Endothelial cell of umbilical vein (primary cell): ENCODE results near the gene PPP1R26. TPM values are rescaled to one million over a fixed set of nuclear protein-coding genes. Genes with fewer than 3 reads are reported as not detected.
"Not testable (repeated sequence)": the region's sequence is repeated elsewhere in the genome, so short reads cannot be mapped to it uniquely, and the experiment has no call there.

Experiments used
- BruUV-seq: library from RNA; stranded (reverse); fragments of 400-500 nt; replicated peaks from 2 replicates; lab custom pipeline; 2021; lab: Mats Ljungman, UMichigan
- CTCF ChIA-PET: fragments of 300-600, 350-600 bp; sonication (Branson Sonifier 250); formaldehyde crosslinking; loops from one replicate; lab custom pipeline; 2021; ENCODE audit warnings: antibody characterized with exemption, inconsistent platforms; lab: Charles Lee
- POLR2A ChIA-PET: fragments of 300-600, 350-600 bp; sonication (Branson Sonifier 250); formaldehyde crosslinking; loops from one replicate; lab custom pipeline; 2021; ENCODE audit warnings: antibody characterized with exemption, inconsistent platforms; lab: Charles Lee
- DNase-seq: peaks from one replicate; pipeline ENCODE4 v3.0.0-alpha.2; 2011; ENCODE audit warnings: low read depth, low spot score
- FAIRE-seq: peaks from 2 replicates; lab custom pipeline; 2011; peaks lifted over from hg19 to GRCh38; lab: Jason Lieb, UNC
- H2AFZ ChIP-seq: 2 replicates; pipeline ENCODE4 v1.6.0; 2012; ENCODE audit warnings: low read depth, low read length, control low read depth, inconsistent platforms
- H3K27ac ChIP-seq: 2 replicates; pipeline ENCODE4 v1.5.1; 2011; ENCODE audit warnings: low read depth, mild to moderate bottlenecking, control low read depth, low read length, moderate library complexity; ENCODE audit not compliant: insufficient read depth
- H3K27me3 ChIP-seq, 2 experiments: 2 replicates each; pipeline versions ENCODE4 v1.6.0 to v1.6.1; 2011; ENCODE audit warnings: low read length in 2 of 2, mixed read lengths in 1 of 2; ENCODE audit not compliant: control insufficient read depth in 2 of 2, insufficient read depth in 2 of 2
- H3K36me3 ChIP-seq, 2 experiments: 2 replicates in 1 of 2; 3 replicates in 1 of 2; pipeline ENCODE4 v1.5.1; 2011; ENCODE audit warnings: low read length in 2 of 2, mild to moderate bottlenecking in 1 of 2, moderate library complexity in 1 of 2; ENCODE audit not compliant: control insufficient read depth in 2 of 2, insufficient read depth in 2 of 2; ENCODE audit errors: extremely low read depth in 1 of 2
- H3K4me1 ChIP-seq: 3 replicates; pipeline ENCODE4 v1.5.1; 2011; ENCODE audit warnings: mild to moderate bottlenecking, low read length; ENCODE audit not compliant: control insufficient read depth, insufficient read depth; ENCODE audit errors: extremely low read depth
- H3K4me2 ChIP-seq: 2 replicates; pipeline ENCODE4 v1.6.1; 2011; ENCODE audit warnings: low read length, control low read depth, mixed read lengths; ENCODE audit not compliant: insufficient read depth
- H3K4me3 ChIP-seq, 3 experiments: fragments of 200-600 bp in 1 of 3; sonication (generic), shearing (Covaris generic) in 1 of 3; replicated peaks in 1 of 3; 2 replicates each; pipeline ENCODE4 v1.5.1; 2011 to 2016; ENCODE audit warnings: control low read depth in 3 of 3, low read length in 3 of 3, mild to moderate bottlenecking in 2 of 3, inconsistent platforms in 1 of 3, low read depth in 1 of 3, moderate library complexity in 1 of 3; ENCODE audit not compliant: insufficient read depth in 1 of 3
- H3K79me2 ChIP-seq: 2 replicates; pipeline ENCODE4 v1.6.0; 2012; ENCODE audit warnings: low read length, inconsistent platforms; ENCODE audit not compliant: control insufficient read depth, insufficient read depth
- H3K9ac ChIP-seq: replicated peaks from 2 replicates; pipeline ENCODE3; 2011; ENCODE audit warnings: low read length, control low read depth; ENCODE audit not compliant: insufficient read depth; ENCODE audit errors: extremely low read depth
- H3K9me1 ChIP-seq: replicated peaks from 3 replicates; pipeline ENCODE4 v1.6.0; 2011; ENCODE audit warnings: mild to moderate bottlenecking, low read length; ENCODE audit not compliant: control insufficient read depth, insufficient read depth; ENCODE audit errors: extremely low read depth
- H3K9me3 ChIP-seq: replicated peaks from 2 replicates; pipeline ENCODE4 v1.5.1; 2012; ENCODE audit warnings: low read length, inconsistent platforms; ENCODE audit not compliant: control insufficient read depth, insufficient read depth
- H4K20me1 ChIP-seq: replicated peaks from 2 replicates; pipeline ENCODE3; 2011; ENCODE audit warnings: mild to moderate bottlenecking, low read length; ENCODE audit not compliant: control insufficient read depth, insufficient read depth; ENCODE audit errors: extremely low read depth
- EZH2 ChIP-seq: IDR thresholded peaks from 2 replicates; pipeline ENCODE4 v1.6.1; 2012; ENCODE audit warnings: borderline replicate concordance, low read depth, mild to moderate bottlenecking, moderate library complexity, low read length, inconsistent platforms; ENCODE audit not compliant: severe bottlenecking
- FOS ChIP-seq: IDR thresholded peaks from 2 replicates; pipeline ENCODE4 v1.6.1; 2011; ENCODE audit warnings: mild to moderate bottlenecking, low read length, moderate library complexity, borderline replicate concordance; ENCODE audit not compliant: insufficient read depth
- POLR2A ChIP-seq: IDR thresholded peaks from 2 replicates; pipeline ENCODE4 v1.6.1; 2012; ENCODE audit warnings: low read depth, mild to moderate bottlenecking, control low read depth, low read length
- dilution Hi-C: fragments of 300-500 bp; cut with MboI; formaldehyde crosslinking; loops from one replicate; pipeline ENCODE4 v1.15.0; 2019; ENCODE audit warnings: low sequenced_read_pairs; ENCODE audit not compliant: extremely low pct_ligation_motif_present
- intact Hi-C: fragments of 100-400 bp; cut with micrococcal nuclease; formaldehyde crosslinking; loops from one replicate; pipeline ENCODE4 v1.10.0; 2022
- polyA plus RNA-seq, 4 experiments: library from polyadenylated mRNA; depleted of rRNA in 3 of 4; stranded (reverse) in 3 of 4; unstranded in 1 of 4; fragments of >200 nt; gene quantifications; 2 replicates each; pipeline versions ENCODE4 v1.2.1 to v1.2.3, GENCODE V29; 2011 to 2012; ENCODE audit warnings: missing spikeins in 1 of 4
- total RNA-seq: library from RNA; stranded (reverse); gene quantifications from 2 replicates; pipeline ENCODE4 v1.2.3, GENCODE V29; 2021
- TF ChIP-seq, protein P1 (sequence below), 2 donors: IDR thresholded peaks; 1 replicate in 1 of 2; 2 replicates in 1 of 2; pipeline ENCODE4 v1.5.1; 2011; ENCODE audit warnings: low read length in 2 of 2, mild to moderate bottlenecking in 2 of 2, moderate library complexity in 2 of 2, control low read depth in 1 of 2, inconsistent platforms in 1 of 2, low read depth in 1 of 2; ENCODE audit not compliant: insufficient read depth in 1 of 2; ENCODE audit errors: extremely low read depth in 1 of 2

Gene PPP1R26
- total and polyA plus RNA-seq, 2 donors (not counting 3 experiments of a cell fraction or from before 2014, with no cell fraction given), result 5.9 to 16.9 TPM

DNA sequence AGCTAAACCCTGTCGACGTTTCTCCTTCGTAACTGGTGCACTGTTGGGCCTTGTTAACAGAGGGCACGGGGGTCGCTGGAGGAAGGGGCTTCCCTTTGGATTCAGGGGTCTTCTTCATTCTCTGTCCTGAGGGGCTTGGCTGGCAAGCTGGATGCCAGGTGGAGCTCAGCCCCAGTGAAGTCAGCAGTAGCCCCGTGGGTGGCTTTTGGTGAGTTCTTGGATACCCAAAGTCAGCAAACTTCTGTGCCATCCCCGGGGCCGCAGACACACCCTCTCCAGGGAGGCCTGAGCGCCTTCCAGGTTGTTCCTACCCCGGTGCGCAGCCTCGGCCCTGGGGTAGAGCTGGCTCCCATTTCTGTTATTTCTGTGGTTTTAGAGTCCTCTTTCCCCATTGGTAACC is 54.1 kb downstream of the PPP1R26 start:
- peaks cover 0 to 2% of the 10 kb centered on the region in 2 experiments for H3K27me3 ChIP-seq
- no peak for DNase-seq
- no peaks in the 10 kb centered on the region for H4K20me1 ChIP-seq
- no peaks in the 10 kb centered on the region for H3K9me1 ChIP-seq
- intact Hi-C loops (no loop called here), dilution Hi-C loops (no loop called here)
- H2AFZ ChIP-seq, result no peak overlapping the region
- FAIRE-seq, result no peak
- ChIA-PET POLR2A (no interaction called here), CTCF (no interaction called here)
- H3K9me3 ChIP-seq, result no peaks in the 10 kb centered on the region
- TF ChIP-seq EZH2, result no peak
- TF ChIP-seq FOS, result no peak
- TF ChIP-seq, protein P1, sequence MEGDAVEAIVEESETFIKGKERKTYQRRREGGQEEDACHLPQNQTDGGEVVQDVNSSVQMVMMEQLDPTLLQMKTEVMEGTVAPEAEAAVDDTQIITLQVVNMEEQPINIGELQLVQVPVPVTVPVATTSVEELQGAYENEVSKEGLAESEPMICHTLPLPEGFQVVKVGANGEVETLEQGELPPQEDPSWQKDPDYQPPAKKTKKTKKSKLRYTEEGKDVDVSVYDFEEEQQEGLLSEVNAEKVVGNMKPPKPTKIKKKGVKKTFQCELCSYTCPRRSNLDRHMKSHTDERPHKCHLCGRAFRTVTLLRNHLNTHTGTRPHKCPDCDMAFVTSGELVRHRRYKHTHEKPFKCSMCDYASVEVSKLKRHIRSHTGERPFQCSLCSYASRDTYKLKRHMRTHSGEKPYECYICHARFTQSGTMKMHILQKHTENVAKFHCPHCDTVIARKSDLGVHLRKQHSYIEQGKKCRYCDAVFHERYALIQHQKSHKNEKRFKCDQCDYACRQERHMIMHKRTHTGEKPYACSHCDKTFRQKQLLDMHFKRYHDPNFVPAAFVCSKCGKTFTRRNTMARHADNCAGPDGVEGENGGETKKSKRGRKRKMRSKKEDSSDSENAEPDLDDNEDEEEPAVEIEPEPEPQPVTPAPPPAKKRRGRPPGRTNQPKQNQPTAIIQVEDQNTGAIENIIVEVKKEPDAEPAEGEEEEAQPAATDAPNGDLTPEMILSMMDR (IDR thresholded peaks at IDR 0.05; ENCODE audit: extremely low read depth in 1 of 2, insufficient read depth in 1 of 2, low read depth in 1 of 2, low read length in 2 of 2), result no peak
- TF ChIP-seq POLR2A, result no peak
- H3K4me3 ChIP-seq, result no peak overlapping the region
- no TSS peak for BruUV-seq
- no peaks in the 10 kb centered on the region for H3K79me2 ChIP-seq
- no peak overlapping the region for H3K27ac ChIP-seq
- H3K9ac ChIP-seq, result no peak overlapping the region
- H3K4me1 ChIP-seq, result no peaks in the 10 kb centered on the region
- H3K4me2 ChIP-seq, result no peak overlapping the region
- H3K36me3 ChIP-seq, result no peaks in the 10 kb centered on the region

DNA sequence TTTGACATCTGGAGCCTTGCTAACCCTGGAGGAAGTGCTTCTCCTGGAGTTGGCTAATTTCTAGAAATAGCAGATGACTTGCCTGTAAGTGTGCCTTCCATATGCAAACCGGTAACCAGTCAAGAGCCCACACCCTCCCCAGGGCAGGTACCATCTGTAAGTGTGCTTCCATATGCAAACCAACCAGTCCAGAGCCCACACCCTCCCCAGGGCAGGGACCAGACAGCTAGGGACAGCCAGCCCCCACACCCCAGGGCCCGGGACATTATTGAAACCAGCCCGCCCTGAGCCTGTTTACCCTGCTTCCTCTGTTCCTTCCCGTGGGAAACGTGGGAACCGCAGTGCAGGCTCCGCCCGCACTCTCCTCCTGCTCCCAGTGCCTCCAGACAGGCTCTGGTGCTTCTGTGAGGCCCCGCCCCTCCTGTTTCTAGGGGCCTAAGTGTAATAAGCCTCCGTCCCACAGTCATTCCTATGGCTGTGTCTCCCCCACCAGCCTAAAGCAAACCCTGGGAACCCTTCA is 54.7 kb downstream of the PPP1R26 start:
- BruUV-seq, POLR2A ChIA-PET, H3K27me3 ChIP-seq, H2AFZ ChIP-seq, intact Hi-C loops, H3K9me3 ChIP-seq, H3K27ac ChIP-seq, H3K9me1 ChIP-seq, H3K36me3 ChIP-seq, H3K4me3 ChIP-seq, H3K9ac ChIP-seq, dilution Hi-C loops, H4K20me1 ChIP-seq, DNase-seq, CTCF ChIA-PET, H3K4me1 ChIP-seq, H3K79me2 ChIP-seq, H3K4me2 ChIP-seq, FAIRE-seq: not testable (repeated sequence)

DNA sequence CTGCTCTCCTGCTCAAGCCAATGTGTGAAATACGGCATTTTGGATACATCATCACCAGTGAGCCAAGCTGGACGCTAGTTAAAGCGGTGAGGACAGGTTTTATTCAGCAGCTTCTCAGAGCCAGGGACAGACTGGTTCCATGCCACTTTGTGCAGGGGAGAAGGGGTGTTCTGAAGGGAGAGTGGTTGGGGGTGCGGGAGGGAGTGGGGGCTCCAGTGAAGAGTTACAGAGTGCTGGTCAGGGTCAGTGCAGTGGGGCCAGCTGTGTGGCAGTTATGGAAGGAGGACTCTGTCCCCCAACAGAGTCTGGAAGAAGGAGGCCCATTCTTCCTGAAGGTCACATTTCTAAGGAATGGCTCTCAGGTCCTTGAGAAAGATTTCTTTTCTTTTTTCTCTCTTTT is 55.2 kb downstream of the PPP1R26 start:
- not testable (repeated sequence) for FAIRE-seq

More for the DNA sequence above, 55.2 kb downstream of the PPP1R26 start:
- CTCF ChIA-PET, H3K4me3 ChIP-seq, H3K36me3 ChIP-seq, H3K9me3 ChIP-seq, H3K4me2 ChIP-seq, H3K27ac ChIP-seq, dilution Hi-C loops, H3K79me2 ChIP-seq, H3K9me1 ChIP-seq, H3K9ac ChIP-seq, H3K4me1 ChIP-seq, DNase-seq, BruUV-seq, H4K20me1 ChIP-seq, H2AFZ ChIP-seq, H3K27me3 ChIP-seq, POLR2A ChIA-PET, intact Hi-C loops: not testable (repeated sequence)
